GM18511 (cell line): ENCODE results near the gene ZCCHC12.

Experiments used
- ATAC-seq: cut with Tn5 transposase; IDR thresholded peaks from one replicate; pipeline ENCODE4 v1.9.1; 2021; ENCODE audit warnings: mild to moderate bottlenecking, moderate library complexity; ENCODE audit not compliant: unreplicated experiment

ZCCHC12 gene

DNA sequence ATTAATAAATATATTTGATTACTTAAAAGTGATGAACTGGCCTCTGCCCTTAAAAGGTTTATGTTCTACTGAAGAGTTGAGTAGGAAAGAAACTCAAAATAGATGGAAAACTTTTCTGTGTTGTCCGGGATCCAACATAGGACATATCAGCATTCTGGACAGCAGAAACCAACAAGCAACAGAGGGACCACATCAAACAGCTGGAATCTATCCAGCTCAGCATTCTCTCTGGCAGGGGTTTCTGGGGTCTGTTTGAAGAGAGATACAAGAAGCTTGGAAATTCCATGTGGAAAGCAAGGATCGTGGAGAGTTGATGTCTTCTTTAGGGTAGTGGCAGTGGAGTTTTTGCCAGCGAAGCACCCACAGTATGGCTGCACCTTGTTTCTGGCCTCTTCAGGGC, 43.6 kb downstream of the ZCCHC12 start:
- ATAC-seq, result no peak

DNA sequence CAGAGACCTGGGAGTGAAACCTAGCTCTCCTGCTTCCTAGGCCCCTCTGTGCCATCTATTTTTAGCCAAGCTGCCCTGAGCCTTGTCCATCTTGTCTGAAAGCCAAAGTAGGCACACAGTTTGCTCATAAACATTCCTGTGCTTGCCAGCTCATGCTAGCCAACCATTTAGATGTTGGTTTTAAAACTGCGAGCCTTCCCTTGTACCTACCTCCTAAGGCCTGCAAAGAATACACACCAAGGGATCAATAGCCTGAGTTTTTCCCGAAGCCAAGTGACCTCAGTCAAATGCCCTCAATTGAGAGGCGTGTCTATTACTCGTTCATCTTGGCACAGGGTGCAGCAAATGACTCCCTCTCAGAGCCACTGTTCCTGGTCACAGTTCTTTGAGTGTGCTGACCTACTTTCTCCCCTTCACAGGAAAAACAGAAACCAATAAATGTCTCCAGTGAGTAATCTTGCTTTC, 48.5 kb downstream of the ZCCHC12 start:
- ATAC-seq, result no peak
